Measurements from ENCODE around the gene PAPPA. TPM values are rescaled to one million over a fixed set of nuclear protein-coding genes. Genes with fewer than 3 reads are reported as not detected.

PAPPA gene
- total and polyA plus RNA-seq, 9 of the 15 experiments (the other 6 are each of a cell fraction or from before 2014, with no cell fraction given), result 0.06 to 0.18 (median 0.11) TPM

GRCh38 chr9:116394070-116394469, 240.5 kb downstream of the PAPPA start (continued):
- peak; percentile 81 for TF ChIP-seq SMAD4 (CRISPR knock-in tag; conservative IDR thresholded peaks at IDR 0.05)
- no peak for TF ChIP-seq ZKSCAN3 (CRISPR knock-in tag; IDR thresholded peaks at IDR 0.05)
- no peak for TF ChIP-seq HNRNPUL1 (IDR thresholded peaks at IDR 0.05; ENCODE audit: low read length)
- no peak for TF ChIP-seq ZHX1 (conservative IDR thresholded peaks at IDR 0.05; ENCODE audit: low read length)
- TF ChIP-seq, protein P1, sequence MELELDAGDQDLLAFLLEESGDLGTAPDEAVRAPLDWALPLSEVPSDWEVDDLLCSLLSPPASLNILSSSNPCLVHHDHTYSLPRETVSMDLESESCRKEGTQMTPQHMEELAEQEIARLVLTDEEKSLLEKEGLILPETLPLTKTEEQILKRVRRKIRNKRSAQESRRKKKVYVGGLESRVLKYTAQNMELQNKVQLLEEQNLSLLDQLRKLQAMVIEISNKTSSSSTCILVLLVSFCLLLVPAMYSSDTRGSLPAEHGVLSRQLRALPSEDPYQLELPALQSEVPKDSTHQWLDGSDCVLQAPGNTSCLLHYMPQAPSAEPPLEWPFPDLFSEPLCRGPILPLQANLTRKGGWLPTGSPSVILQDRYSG (tag; conservative IDR thresholded peaks at IDR 0.05; ENCODE audit: low read depth), result 0 out of 2 replicates have a peak, but pooled peaks have one; percentile 31
- no peak for TF ChIP-seq SMAD1 (IDR thresholded peaks at IDR 0.05; ENCODE audit: low read depth, low read length, partially characterized antibody)
- TF ChIP-seq RBM39 (optimal IDR thresholded peaks at IDR 0.05; ENCODE audit: low read depth, low read length), result no peak
- no peak for TF ChIP-seq ZEB2 (IDR thresholded peaks at IDR 0.05)
- TF ChIP-seq, protein P2, sequence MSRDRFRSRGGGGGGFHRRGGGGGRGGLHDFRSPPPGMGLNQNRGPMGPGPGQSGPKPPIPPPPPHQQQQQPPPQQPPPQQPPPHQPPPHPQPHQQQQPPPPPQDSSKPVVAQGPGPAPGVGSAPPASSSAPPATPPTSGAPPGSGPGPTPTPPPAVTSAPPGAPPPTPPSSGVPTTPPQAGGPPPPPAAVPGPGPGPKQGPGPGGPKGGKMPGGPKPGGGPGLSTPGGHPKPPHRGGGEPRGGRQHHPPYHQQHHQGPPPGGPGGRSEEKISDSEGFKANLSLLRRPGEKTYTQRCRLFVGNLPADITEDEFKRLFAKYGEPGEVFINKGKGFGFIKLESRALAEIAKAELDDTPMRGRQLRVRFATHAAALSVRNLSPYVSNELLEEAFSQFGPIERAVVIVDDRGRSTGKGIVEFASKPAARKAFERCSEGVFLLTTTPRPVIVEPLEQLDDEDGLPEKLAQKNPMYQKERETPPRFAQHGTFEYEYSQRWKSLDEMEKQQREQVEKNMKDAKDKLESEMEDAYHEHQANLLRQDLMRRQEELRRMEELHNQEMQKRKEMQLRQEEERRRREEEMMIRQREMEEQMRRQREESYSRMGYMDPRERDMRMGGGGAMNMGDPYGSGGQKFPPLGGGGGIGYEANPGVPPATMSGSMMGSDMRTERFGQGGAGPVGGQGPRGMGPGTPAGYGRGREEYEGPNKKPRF (IDR thresholded peaks at IDR 0.05; ENCODE audit: low read depth, low read length), result no peak
- no peak for TF ChIP-seq RAD51 (IDR thresholded peaks at IDR 0.05; ENCODE audit: borderline replicate concordance, low read depth)
- TF ChIP-seq NFXL1 (CRISPR knock-in tag; IDR thresholded peaks at IDR 0.05), result peak; percentile 44; the same call in 1 of the 2 replicates
- TF ChIP-seq DEAF1 (CRISPR knock-in tag; IDR thresholded peaks at IDR 0.05), result 0 out of 2 replicates have a peak, but pooled peaks have one; percentile 2
- TF ChIP-seq ZNF146 (CRISPR knock-in tag; IDR thresholded peaks at IDR 0.05; ENCODE audit: unreplicated experiment), result no peak
- TF ChIP-seq RNF219 (CRISPR knock-in tag; IDR thresholded peaks at IDR 0.05), result no peak
- no peak for TF ChIP-seq IFI16 (CRISPR knock-in tag; IDR thresholded peaks at IDR 0.05)
- TF ChIP-seq MTA2 (IDR thresholded peaks at IDR 0.05; ENCODE audit: low read depth), result no peak
- no peak for TF ChIP-seq NCOA4 (IDR thresholded peaks at IDR 0.05; ENCODE audit: partially characterized antibody)
- peak; percentile 14; the same call in 1 of the 2 replicates for TF ChIP-seq BACH1 (tag; IDR thresholded peaks at IDR 0.05)
- TF ChIP-seq ETS2 (tag; IDR thresholded peaks at IDR 0.05; ENCODE audit: borderline replicate concordance, poor library complexity, severe bottlenecking), result no peak
- no peak for TF ChIP-seq ZNF444 (CRISPR knock-in tag; IDR thresholded peaks at IDR 0.05)
- TF ChIP-seq SMARCE1 (IDR thresholded peaks at IDR 0.05), result no peak
